ENCODE measurements around the gene ANKS1B.
"Not testable (repeated sequence)": the region's sequence is repeated elsewhere in the genome, so short reads cannot be mapped to it uniquely, and the experiment has no call there.

Gene ANKS1B

DNA sequence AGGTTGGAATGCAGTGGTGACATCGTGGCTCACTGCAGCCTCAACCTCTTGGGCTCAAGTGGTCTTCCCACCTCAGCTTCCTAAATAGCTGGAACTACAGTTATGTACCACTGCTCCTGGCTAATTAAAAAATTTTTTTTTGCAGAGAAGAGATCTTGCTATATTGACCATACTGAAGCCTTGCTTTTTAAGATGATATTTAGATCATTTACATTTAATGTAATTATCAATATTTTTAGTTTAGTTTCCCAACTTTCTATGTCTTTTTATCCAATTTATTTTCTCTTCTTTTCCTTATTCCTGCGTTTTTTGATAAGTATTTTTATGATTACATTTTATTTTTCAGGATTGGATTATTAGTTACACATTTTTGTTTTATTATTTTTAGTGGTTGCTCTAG lies 999.6 kb downstream of the ANKS1B start:
- H3K27me3 ChIP-seq (ENCODE audit: control insufficient read depth, insufficient read depth, low read length) = no peaks in the 10 kb centered on the region
- H3K4me3 ChIP-seq (ENCODE audit: low read depth, low read length) = no peak overlapping the region
- H3K9me3 ChIP-seq (ENCODE audit: control insufficient read depth, insufficient read depth, low read depth, low read length) = no peaks in the 10 kb centered on the region
- no peaks in the 10 kb centered on the region for H3K36me3 ChIP-seq (ENCODE audit: control insufficient read depth, insufficient read depth, low read length)
- no peak overlapping the region for H3K27ac ChIP-seq (ENCODE audit: low read depth, low read length)
- H3K9ac ChIP-seq (ENCODE audit: low read length) = no peak overlapping the region
- H3K4me1 ChIP-seq (ENCODE audit: control insufficient read depth, insufficient read depth, low read length) = no peaks in the 10 kb centered on the region

- Histone ChIP-seq H3K27me3 (ENCODE audit: control insufficient read depth, insufficient read depth, low read length) (no peaks in the 10 kb centered on the region), H3K9me3 (ENCODE audit: control insufficient read depth, insufficient read depth, low read depth, low read length) (no peaks in the 10 kb centered on the region), H3K4me3 (ENCODE audit: low read depth, low read length) (no peak overlapping the region), H3K36me3 (ENCODE audit: control insufficient read depth, insufficient read depth, low read length) (no peaks in the 10 kb centered on the region), H3K9ac (ENCODE audit: low read length) (no peak overlapping the region), H3K27ac (ENCODE audit: low read depth, low read length) (no peak overlapping the region), H3K4me1 (ENCODE audit: control insufficient read depth, insufficient read depth, low read length) (no peaks in the 10 kb centered on the region)
Observed at GRCh38 chr12:98983647-98984046, 1001.1 kb downstream of the ANKS1B start.

DNA sequence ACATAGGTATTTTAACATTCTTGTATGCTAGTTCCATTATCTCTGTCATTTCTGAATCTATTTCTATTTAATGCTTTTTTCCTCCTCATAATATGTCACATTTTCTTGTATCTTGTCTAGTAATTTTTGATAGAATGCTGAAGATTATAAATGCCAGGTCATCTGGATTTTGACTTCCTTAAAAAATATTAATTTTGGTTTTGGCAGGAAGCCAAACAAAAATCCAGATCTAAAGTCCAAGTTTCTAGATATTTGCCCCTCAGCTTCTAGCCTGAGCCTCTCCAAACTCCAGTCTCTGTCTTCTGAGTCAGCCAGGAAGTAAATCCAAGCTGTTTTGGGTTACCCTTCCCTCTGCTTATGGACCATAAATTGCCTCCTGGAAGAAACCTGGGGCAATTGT lies 1004.2 kb downstream of the ANKS1B start:
- Histone ChIP-seq H3K4me3 (ENCODE audit: low read depth, low read length) (no peak overlapping the region), H3K9me3 (ENCODE audit: control insufficient read depth, insufficient read depth, low read depth, low read length) (no peaks in the 10 kb centered on the region), H3K27me3 (ENCODE audit: control insufficient read depth, insufficient read depth, low read length) (no peaks in the 10 kb centered on the region), H3K27ac (ENCODE audit: low read depth, low read length) (no peak overlapping the region), H3K9ac (ENCODE audit: low read length) (no peak overlapping the region), H3K36me3 (ENCODE audit: control insufficient read depth, insufficient read depth, low read length) (no peaks in the 10 kb centered on the region), H3K4me1 (ENCODE audit: control insufficient read depth, insufficient read depth, low read length) (no peaks in the 10 kb centered on the region)

- no peaks in the 10 kb centered on the region for H3K36me3 ChIP-seq (ENCODE audit: control insufficient read depth, insufficient read depth, low read length)
- H3K27ac ChIP-seq (ENCODE audit: low read depth, low read length) = no peak overlapping the region
- no peaks in the 10 kb centered on the region for H3K4me1 ChIP-seq (ENCODE audit: control insufficient read depth, insufficient read depth, low read length)
- H3K4me3 ChIP-seq (ENCODE audit: low read depth, low read length) = no peak overlapping the region
- no peaks in the 10 kb centered on the region for H3K27me3 ChIP-seq (ENCODE audit: control insufficient read depth, insufficient read depth, low read length)
- H3K9ac ChIP-seq (ENCODE audit: low read length) = no peak overlapping the region
- no peaks in the 10 kb centered on the region for H3K9me3 ChIP-seq (ENCODE audit: control insufficient read depth, insufficient read depth, low read depth, low read length)
Observed at GRCh38 chr12:98977186-98977585, 1007.5 kb downstream of the ANKS1B start.

DNA sequence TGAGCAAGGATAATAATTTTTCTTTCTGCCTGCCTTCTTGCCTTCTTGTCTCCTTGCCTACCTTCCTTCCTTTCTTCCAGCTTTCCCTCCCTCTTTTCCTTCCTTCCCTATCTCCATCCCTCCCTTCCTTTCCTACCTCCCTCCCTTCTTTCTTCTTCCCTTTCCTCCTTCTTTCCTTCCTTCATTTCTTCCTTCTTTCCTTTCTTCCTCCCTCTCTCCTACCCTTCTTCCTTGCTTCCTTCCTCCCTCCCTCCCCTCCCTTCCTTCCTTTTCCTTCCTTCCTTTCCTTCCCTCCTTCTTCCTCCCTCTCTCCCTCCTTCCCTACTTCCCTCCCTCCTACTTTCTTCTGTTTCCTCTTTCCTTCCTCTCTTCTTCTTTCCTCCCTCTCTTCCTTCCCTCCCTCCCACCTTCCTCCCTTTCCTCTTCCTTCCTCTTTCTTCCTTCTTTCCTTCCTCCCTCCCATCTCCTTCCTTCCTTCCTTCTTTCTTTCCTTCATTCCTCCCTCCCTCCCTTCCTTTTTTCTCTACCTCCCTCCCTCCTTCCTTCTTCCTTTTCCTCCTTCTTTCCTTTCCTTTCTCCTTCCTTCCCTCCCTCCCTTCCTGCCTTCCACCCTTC lies 1009.9 kb downstream of the ANKS1B start:
- Histone ChIP-seq H3K36me3 (ENCODE audit: control insufficient read depth, insufficient read depth, low read length) (no peaks in the 10 kb centered on the region), H3K27me3 (ENCODE audit: control insufficient read depth, insufficient read depth, low read length) (no peaks in the 10 kb centered on the region)

GRCh38 chr12:98973395-98973794 lies 1011.3 kb downstream of the ANKS1B start:
- no peak overlapping the region for H3K27ac ChIP-seq (ENCODE audit: low read depth, low read length)

More for the DNA sequence above, 1009.9 kb downstream of the ANKS1B start:
- H3K27ac ChIP-seq (ENCODE audit: low read depth, low read length) = no peak overlapping the region
- H3K9me3 ChIP-seq (ENCODE audit: control insufficient read depth, insufficient read depth, low read depth, low read length) = no peaks in the 10 kb centered on the region
- H3K4me1 ChIP-seq (ENCODE audit: control insufficient read depth, insufficient read depth, low read length) = no peaks in the 10 kb centered on the region
- no peak overlapping the region for H3K4me3 ChIP-seq (ENCODE audit: low read depth, low read length)
- no peak overlapping the region for H3K9ac ChIP-seq (ENCODE audit: low read length)

DNA sequence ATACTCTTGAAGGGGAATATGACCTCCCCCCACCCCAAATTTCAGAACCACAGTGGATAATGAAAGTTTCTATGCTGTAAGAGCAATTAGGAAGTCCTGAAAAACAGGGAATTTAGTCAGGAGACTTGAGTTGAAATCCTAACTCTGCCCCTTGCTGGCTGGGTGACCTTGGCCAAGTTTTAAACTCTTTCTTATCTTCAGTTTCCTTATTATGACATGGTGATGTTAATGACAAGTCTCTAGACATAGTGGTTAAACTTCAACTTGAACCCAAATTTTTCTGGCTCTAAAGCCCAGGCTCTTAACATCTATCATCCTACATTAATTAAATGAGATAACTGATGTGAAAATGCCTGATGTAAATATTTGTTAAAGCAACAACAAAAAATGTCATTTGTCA lies 1013.8 kb downstream of the ANKS1B start:
- Histone ChIP-seq H3K9me3 (ENCODE audit: control insufficient read depth, insufficient read depth, low read depth, low read length) (no peaks in the 10 kb centered on the region), H3K4me1 (ENCODE audit: control insufficient read depth, insufficient read depth, low read length) (peaks cover 3% of the 10 kb centered on the region; the same call in 1 of the 2 replicates), H3K27me3 (ENCODE audit: control insufficient read depth, insufficient read depth, low read length) (no peaks in the 10 kb centered on the region), H3K36me3 (ENCODE audit: control insufficient read depth, insufficient read depth, low read length) (no peaks in the 10 kb centered on the region), H3K9ac (ENCODE audit: low read length) (no peak overlapping the region), H3K4me3 (ENCODE audit: low read depth, low read length) (no peak overlapping the region), H3K27ac (ENCODE audit: low read depth, low read length) (no peak overlapping the region)

More at GRCh38 chr12:98973395-98973794, 1011.3 kb downstream of the ANKS1B start:
- Histone ChIP-seq H3K4me1 (ENCODE audit: control insufficient read depth, insufficient read depth, low read length) (no peaks in the 10 kb centered on the region), H3K9ac (ENCODE audit: low read length) (no peak overlapping the region), H3K9me3 (ENCODE audit: control insufficient read depth, insufficient read depth, low read depth, low read length) (no peaks in the 10 kb centered on the region), H3K4me3 (ENCODE audit: low read depth, low read length) (no peak overlapping the region), H3K36me3 (ENCODE audit: control insufficient read depth, insufficient read depth, low read length) (no peaks in the 10 kb centered on the region), H3K27me3 (ENCODE audit: control insufficient read depth, insufficient read depth, low read length) (no peaks in the 10 kb centered on the region)

- Histone ChIP-seq H3K4me1 (ENCODE audit: control insufficient read depth, insufficient read depth, low read length) (peaks cover 3% of the 10 kb centered on the region; the same call in 1 of the 2 replicates), H3K9me3 (ENCODE audit: control insufficient read depth, insufficient read depth, low read depth, low read length) (no peaks in the 10 kb centered on the region), H3K9ac (ENCODE audit: low read length) (no peak overlapping the region), H3K4me3 (ENCODE audit: low read depth, low read length) (no peak overlapping the region), H3K36me3 (ENCODE audit: control insufficient read depth, insufficient read depth, low read length) (no peaks in the 10 kb centered on the region), H3K27me3 (ENCODE audit: control insufficient read depth, insufficient read depth, low read length) (no peaks in the 10 kb centered on the region), H3K27ac (ENCODE audit: low read depth, low read length) (no peak overlapping the region)
Observed at GRCh38 chr12:98970210-98970609, 1014.5 kb downstream of the ANKS1B start.

GRCh38 chr12:98968896-98969295 lies 1015.8 kb downstream of the ANKS1B start:
- Histone ChIP-seq H3K27me3 (ENCODE audit: control insufficient read depth, insufficient read depth, low read length) (no peaks in the 10 kb centered on the region), H3K4me3 (ENCODE audit: low read depth, low read length) (no peak overlapping the region), H3K27ac (ENCODE audit: low read depth, low read length) (no peak overlapping the region), H3K9me3 (ENCODE audit: control insufficient read depth, insufficient read depth, low read depth, low read length) (no peaks in the 10 kb centered on the region), H3K36me3 (ENCODE audit: control insufficient read depth, insufficient read depth, low read length) (no peaks in the 10 kb centered on the region), H3K4me1 (ENCODE audit: control insufficient read depth, insufficient read depth, low read length) (peaks cover 3% of the 10 kb centered on the region; the same call in 1 of the 2 replicates), H3K9ac (ENCODE audit: low read length) (no peak overlapping the region)

DNA sequence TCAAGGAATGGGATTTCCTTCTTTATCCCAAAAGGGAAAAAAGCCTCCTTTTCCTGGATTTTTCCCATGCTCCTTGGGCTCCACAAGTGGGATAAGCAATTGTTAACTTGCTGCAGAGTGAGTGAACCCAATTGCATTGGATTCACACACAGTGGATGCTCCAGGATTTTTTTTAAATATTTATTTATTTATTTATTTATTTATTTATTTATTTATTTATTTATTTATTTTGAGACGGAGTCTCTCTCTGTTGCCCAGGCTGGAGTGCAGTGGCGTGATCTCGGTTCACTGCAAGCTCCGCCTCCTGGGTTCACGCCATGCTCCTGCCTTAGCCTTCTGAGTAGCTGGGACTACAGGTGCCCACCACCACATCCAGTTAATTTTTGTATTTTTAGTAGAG lies 1027.6 kb downstream of the ANKS1B start:
- H3K9me3 ChIP-seq (ENCODE audit: control insufficient read depth, insufficient read depth, low read depth, low read length); H3K36me3 ChIP-seq (ENCODE audit: control insufficient read depth, insufficient read depth, low read length); H3K27ac ChIP-seq (ENCODE audit: low read depth, low read length); H3K27me3 ChIP-seq (ENCODE audit: control insufficient read depth, insufficient read depth, low read length); H3K4me3 ChIP-seq (ENCODE audit: low read depth, low read length); H3K4me1 ChIP-seq (ENCODE audit: control insufficient read depth, insufficient read depth, low read length); H3K9ac ChIP-seq (ENCODE audit: low read length): not testable (repeated sequence)

GRCh38 chr12:98955284-98955683 lies 1029.5 kb downstream of the ANKS1B start:
- no peak overlapping the region for H3K9ac ChIP-seq (ENCODE audit: low read length)
- H3K27me3 ChIP-seq (ENCODE audit: control insufficient read depth, insufficient read depth, low read length) = no peaks in the 10 kb centered on the region
- no peaks in the 10 kb centered on the region for H3K9me3 ChIP-seq (ENCODE audit: control insufficient read depth, insufficient read depth, low read depth, low read length)
- no peaks in the 10 kb centered on the region for H3K4me1 ChIP-seq (ENCODE audit: control insufficient read depth, insufficient read depth, low read length)
- H3K4me3 ChIP-seq (ENCODE audit: low read depth, low read length) = no peak overlapping the region
- H3K36me3 ChIP-seq (ENCODE audit: control insufficient read depth, insufficient read depth, low read length) = no peaks in the 10 kb centered on the region
- no peak overlapping the region for H3K27ac ChIP-seq (ENCODE audit: low read depth, low read length)

DNA sequence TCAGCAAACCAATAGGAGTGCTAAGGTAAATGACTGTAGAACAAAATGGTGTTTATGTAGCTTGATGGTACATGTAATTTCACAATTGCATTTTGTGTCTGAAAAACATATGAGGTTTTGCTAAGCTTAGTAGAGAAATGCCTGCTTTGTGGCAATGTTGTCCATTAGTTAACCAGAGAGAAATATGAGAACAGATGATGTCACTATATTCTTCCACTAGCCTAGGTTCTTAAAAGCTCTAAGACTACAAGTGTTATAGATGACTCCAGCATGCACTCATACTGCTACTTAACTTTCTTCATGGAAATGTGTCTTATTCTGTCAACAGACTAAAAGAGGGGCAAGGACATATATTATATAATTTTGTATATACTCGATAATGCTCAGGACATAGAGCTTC lies 1030.2 kb downstream of the ANKS1B start:
- Histone ChIP-seq H3K9me3 (ENCODE audit: control insufficient read depth, insufficient read depth, low read depth, low read length) (no peaks in the 10 kb centered on the region), H3K27ac (ENCODE audit: low read depth, low read length) (no peak overlapping the region), H3K36me3 (ENCODE audit: control insufficient read depth, insufficient read depth, low read length) (no peaks in the 10 kb centered on the region), H3K4me3 (ENCODE audit: low read depth, low read length) (no peak overlapping the region), H3K9ac (ENCODE audit: low read length) (no peak overlapping the region), H3K4me1 (ENCODE audit: control insufficient read depth, insufficient read depth, low read length) (no peaks in the 10 kb centered on the region), H3K27me3 (ENCODE audit: control insufficient read depth, insufficient read depth, low read length) (no peaks in the 10 kb centered on the region)
